ENCODE results near the gene VCP.

DNA sequence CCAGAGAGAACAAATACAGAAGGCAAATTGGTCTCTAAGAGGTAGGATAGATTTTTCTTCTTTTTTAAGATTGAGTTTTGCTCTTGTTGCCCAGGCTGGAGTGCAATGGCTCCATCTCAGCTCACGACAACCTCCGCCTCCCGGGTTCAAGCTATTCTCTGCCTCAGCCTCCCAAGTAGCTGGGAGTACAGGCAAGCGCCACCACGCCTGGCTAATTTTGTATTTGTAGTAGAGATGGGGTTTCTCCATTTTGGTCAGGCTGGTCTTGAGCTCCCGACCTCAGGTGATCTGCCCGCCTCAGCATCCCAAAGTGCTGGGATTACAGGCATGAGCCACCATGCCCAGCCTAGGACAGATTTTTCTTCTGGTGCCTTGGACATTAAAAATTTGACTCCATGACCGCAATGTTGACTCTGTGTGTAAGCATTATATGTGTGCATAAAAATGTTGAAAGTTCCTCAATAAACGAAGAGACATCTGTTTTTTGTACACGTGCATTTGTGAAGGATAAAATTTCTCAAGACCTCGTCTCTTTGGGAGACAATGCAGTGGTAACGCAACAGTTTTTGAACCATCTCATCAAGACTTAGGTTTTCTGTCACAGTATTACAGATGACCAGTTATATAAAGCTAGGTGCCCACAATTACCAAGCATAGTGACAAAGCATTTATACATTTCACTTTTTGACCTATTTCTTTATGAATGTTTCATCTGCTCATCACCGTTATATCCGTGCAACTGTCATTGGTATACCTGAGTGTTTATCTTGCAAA lies 17.4 kb downstream of the VCP start:
- TF ChIP-seq, protein P1, sequence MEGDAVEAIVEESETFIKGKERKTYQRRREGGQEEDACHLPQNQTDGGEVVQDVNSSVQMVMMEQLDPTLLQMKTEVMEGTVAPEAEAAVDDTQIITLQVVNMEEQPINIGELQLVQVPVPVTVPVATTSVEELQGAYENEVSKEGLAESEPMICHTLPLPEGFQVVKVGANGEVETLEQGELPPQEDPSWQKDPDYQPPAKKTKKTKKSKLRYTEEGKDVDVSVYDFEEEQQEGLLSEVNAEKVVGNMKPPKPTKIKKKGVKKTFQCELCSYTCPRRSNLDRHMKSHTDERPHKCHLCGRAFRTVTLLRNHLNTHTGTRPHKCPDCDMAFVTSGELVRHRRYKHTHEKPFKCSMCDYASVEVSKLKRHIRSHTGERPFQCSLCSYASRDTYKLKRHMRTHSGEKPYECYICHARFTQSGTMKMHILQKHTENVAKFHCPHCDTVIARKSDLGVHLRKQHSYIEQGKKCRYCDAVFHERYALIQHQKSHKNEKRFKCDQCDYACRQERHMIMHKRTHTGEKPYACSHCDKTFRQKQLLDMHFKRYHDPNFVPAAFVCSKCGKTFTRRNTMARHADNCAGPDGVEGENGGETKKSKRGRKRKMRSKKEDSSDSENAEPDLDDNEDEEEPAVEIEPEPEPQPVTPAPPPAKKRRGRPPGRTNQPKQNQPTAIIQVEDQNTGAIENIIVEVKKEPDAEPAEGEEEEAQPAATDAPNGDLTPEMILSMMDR (IDR thresholded peaks at IDR 0.05; ENCODE audit: insufficient read depth, low read length, poor library complexity, severe bottlenecking) = no peak
- no peak for TF ChIP-seq EZH2phosphoT487 (conservative IDR thresholded peaks at IDR 0.05; ENCODE audit: low read length)
